ENCODE measurements around the gene MRGPRD. TPM values are rescaled to one million over a fixed set of nuclear protein-coding genes. Genes with fewer than 3 reads are reported as not detected.

MRGPRD gene
- total and polyA plus RNA-seq, 2 donors (not counting 1 experiment from before 2014, with no cell fraction given) = not detected

DNA sequence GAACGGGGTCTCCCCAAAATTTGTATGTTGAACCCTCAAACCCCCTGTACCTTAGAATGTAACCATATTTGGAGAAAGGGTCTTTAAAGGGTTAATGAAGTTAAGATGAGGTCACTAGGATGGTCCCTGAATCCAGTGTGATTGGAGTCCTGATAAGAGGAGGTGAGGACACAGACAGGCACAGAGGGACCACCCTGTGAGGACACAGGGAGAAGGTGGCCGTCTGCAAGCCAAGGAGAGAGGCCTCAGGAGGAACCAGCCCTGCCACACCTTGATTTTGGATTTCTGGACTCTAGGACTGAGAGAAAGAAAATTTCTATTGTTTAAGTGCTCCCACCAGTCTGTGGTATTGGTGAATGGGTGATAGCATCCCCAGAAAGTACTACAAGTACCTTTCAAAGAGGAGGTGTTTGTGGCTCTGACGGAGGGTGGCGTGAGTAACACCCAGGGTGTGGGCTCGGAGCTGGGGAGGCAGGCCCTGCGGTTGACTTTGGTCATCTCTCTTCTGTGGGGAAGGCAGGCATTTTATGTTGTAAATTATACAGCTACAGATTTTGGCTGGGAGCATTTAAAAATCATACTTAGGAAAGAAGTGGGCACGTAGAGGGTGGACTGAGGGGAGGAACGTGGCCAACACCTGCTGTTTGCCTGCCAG lies 18.4 kb upstream of the MRGPRD start:
- Histone ChIP-seq H3K79me2 (ENCODE audit: control insufficient read depth, insufficient read depth, low read length) (no peaks in the 10 kb centered on the region), H2AFZ (ENCODE audit: insufficient read depth, low read depth, low read length, poor library complexity, severe bottlenecking) (no peak overlapping the region), H4K20me1 (ENCODE audit: control insufficient read depth, insufficient read depth, low read length, poor library complexity, severe bottlenecking) (no peaks in the 10 kb centered on the region), H3K4me2 (replicated peaks; ENCODE audit: low read depth, low read length, poor library complexity, severe bottlenecking) (no peak overlapping the region), H3K36me3 (replicated peaks in 1 of 2; ENCODE audit: control extremely low read depth in 1 of 2, control insufficient read depth in 1 of 2, extremely low read depth in 1 of 2, insufficient read depth in 2 of 2, low read length in 1 of 2) (no peaks in the 10 kb centered on the region), H3K27ac (ENCODE audit: low read length in 2 of 2) (no peak overlapping the region), H3K9ac (ENCODE audit: low read length) (no peak overlapping the region), H3K9me3 (ENCODE audit: control extremely low read depth in 1 of 3, control insufficient read depth in 2 of 3, insufficient read depth in 1 of 3, low read length in 2 of 3) (peaks cover 0 to 2% (median 0%) of the 10 kb centered on the region in 3 donors), H3K4me3 (ENCODE audit: control extremely low read depth in 1 of 5, extremely low read depth in 1 of 5, insufficient read depth in 1 of 5, low read depth in 2 of 5, low read length in 4 of 5) (no peak overlapping the region), H3K4me1 (ENCODE audit: control insufficient read depth in 2 of 2, insufficient read depth in 2 of 2, low read length in 2 of 2) (no peaks in the 10 kb centered on the region), H3K27me3 (replicated peaks in 1 of 4; ENCODE audit: control extremely low read depth in 1 of 4, control insufficient read depth in 3 of 4, insufficient read depth in 4 of 4, low read length in 3 of 4) (peaks cover 0 to 9% (median 1%) of the 10 kb centered on the region in 4 experiments)
- peaks cover 17% of the 10 kb centered on the region for H3K27me3 Mint-ChIP-seq
- no peak overlapping the region for H3K4me3 Mint-ChIP-seq
- H3K27ac Mint-ChIP-seq = no peak overlapping the region
- H3K9me3 Mint-ChIP-seq (ENCODE audit: insufficient read depth) = no peaks in the 10 kb centered on the region
- intact Hi-C loops (cut with micrococcal nuclease) = no loop called here
- ChIA-PET POLR2A (no interaction called here), CTCF (interaction anchor here (0.9 kb wide), 1 partner anchor 90 kb away, joined by 3 read pairs; no protein-coding TSS in a partner anchor)
- no peak for ATAC-seq (ENCODE audit: low read depth)
- WGBS (ENCODE audit: insufficient coverage) = 92% methylated on average over 7 of the region's 8 CpGs
- TF ChIP-seq EZH2 (IDR thresholded peaks at IDR 0.05; ENCODE audit: borderline replicate concordance, insufficient read depth, low read depth, low read length, poor library complexity, severe bottlenecking) = no peak
- TF ChIP-seq, protein P1, sequence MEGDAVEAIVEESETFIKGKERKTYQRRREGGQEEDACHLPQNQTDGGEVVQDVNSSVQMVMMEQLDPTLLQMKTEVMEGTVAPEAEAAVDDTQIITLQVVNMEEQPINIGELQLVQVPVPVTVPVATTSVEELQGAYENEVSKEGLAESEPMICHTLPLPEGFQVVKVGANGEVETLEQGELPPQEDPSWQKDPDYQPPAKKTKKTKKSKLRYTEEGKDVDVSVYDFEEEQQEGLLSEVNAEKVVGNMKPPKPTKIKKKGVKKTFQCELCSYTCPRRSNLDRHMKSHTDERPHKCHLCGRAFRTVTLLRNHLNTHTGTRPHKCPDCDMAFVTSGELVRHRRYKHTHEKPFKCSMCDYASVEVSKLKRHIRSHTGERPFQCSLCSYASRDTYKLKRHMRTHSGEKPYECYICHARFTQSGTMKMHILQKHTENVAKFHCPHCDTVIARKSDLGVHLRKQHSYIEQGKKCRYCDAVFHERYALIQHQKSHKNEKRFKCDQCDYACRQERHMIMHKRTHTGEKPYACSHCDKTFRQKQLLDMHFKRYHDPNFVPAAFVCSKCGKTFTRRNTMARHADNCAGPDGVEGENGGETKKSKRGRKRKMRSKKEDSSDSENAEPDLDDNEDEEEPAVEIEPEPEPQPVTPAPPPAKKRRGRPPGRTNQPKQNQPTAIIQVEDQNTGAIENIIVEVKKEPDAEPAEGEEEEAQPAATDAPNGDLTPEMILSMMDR (IDR thresholded peaks at IDR 0.05) = no peak
- no peak for DNase-seq
- H3K4me1 Mint-ChIP-seq = no peaks in the 10 kb centered on the region

DNA sequence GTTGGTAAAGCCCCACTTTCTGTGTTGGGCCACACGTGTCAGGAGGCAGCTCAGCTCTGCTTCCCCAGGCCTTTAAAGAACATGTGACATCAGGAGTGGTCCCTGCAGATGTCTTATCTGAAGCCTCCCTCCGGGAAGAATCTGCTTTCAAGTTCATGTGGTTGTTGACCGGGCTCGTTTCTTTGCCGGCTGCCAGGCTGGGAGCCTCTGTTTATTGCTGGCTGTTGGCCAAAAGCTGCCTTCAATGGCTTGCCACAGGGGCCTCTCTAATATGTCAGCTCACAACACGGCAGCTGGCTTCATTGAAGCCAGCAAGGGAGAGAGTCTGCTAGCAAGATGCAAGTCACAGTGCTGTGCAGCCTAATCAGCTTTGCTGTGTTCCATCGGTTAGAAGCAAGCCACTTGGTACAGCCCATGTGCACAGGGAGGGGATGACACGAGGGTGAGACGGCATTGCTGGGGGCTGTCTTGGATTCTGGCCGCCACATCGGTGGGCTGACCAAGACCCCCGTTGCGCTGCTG lies 17.7 kb upstream of the MRGPRD start:
- Histone ChIP-seq H3K9ac (ENCODE audit: low read length) (no peak overlapping the region), H3K4me2 (replicated peaks; ENCODE audit: low read depth, low read length, poor library complexity, severe bottlenecking) (no peak overlapping the region), H3K36me3 (replicated peaks in 1 of 2; ENCODE audit: control extremely low read depth in 1 of 2, control insufficient read depth in 1 of 2, extremely low read depth in 1 of 2, insufficient read depth in 2 of 2, low read length in 1 of 2) (no peaks in the 10 kb centered on the region), H4K20me1 (ENCODE audit: control insufficient read depth, insufficient read depth, low read length, poor library complexity, severe bottlenecking) (no peaks in the 10 kb centered on the region), H3K27me3 (replicated peaks in 1 of 4; ENCODE audit: control extremely low read depth in 1 of 4, control insufficient read depth in 3 of 4, insufficient read depth in 4 of 4, low read length in 3 of 4) (peaks cover 0 to 10% (median 1%) of the 10 kb centered on the region in 4 experiments), H3K79me2 (ENCODE audit: control insufficient read depth, insufficient read depth, low read length) (no peaks in the 10 kb centered on the region), H3K27ac (ENCODE audit: low read length in 2 of 2) (no peak overlapping the region), H2AFZ (ENCODE audit: insufficient read depth, low read depth, low read length, poor library complexity, severe bottlenecking) (no peak overlapping the region), H3K4me1 (ENCODE audit: control insufficient read depth in 2 of 2, insufficient read depth in 2 of 2, low read length in 2 of 2) (no peaks in the 10 kb centered on the region), H3K4me3 (ENCODE audit: control extremely low read depth in 1 of 5, extremely low read depth in 1 of 5, insufficient read depth in 1 of 5, low read depth in 2 of 5, low read length in 4 of 5) (no peak overlapping the region), H3K9me3 (ENCODE audit: control extremely low read depth in 1 of 3, control insufficient read depth in 2 of 3, insufficient read depth in 1 of 3, low read length in 2 of 3) (peaks cover 0 to 2% (median 0%) of the 10 kb centered on the region in 3 donors)
- H3K4me3 Mint-ChIP-seq = no peak overlapping the region
- no peak overlapping the region for H3K27ac Mint-ChIP-seq
- H3K4me1 Mint-ChIP-seq = no peaks in the 10 kb centered on the region
- intact Hi-C loops (cut with micrococcal nuclease) = no loop called here
- TF ChIP-seq, protein P1 (IDR thresholded peaks at IDR 0.05) = no peak
- no peak for TF ChIP-seq EZH2 (IDR thresholded peaks at IDR 0.05; ENCODE audit: borderline replicate concordance, insufficient read depth, low read depth, low read length, poor library complexity, severe bottlenecking)
- no peaks in the 10 kb centered on the region for H3K9me3 Mint-ChIP-seq (ENCODE audit: insufficient read depth)
- CTCF ChIA-PET = no interaction called here
- no peak for ATAC-seq (ENCODE audit: low read depth)
- POLR2A ChIA-PET = no interaction called here
- 55% methylated on average over 9 of the region's 13 CpGs for WGBS (ENCODE audit: insufficient coverage)
- no peak for DNase-seq
- peaks cover 21% of the 10 kb centered on the region for H3K27me3 Mint-ChIP-seq
